Activated T-cell treated with anti-CD3 and anti-CD28 coated beads, Interleukin-2, amount 50 U/mL, for 72 hours (primary cell): ENCODE data around the gene LMF2. TPM values are rescaled to one million over a fixed set of nuclear protein-coding genes. Genes with fewer than 3 reads are reported as not detected.

Experiments
- ATAC-seq, 2 donors: fragments of 150-1000 bp; cut with Tn5 transposase; replicated peaks in 1 of 2; 2 replicates each; pipeline ENCODE4 v1.10.0; 2021; ENCODE audit warnings: moderate library complexity in 2 of 2, mild to moderate bottlenecking in 1 of 2
- DNase-seq, 2 donors: peaks; one replicate each; pipeline ENCODE4 v3.0.0; 2021 to 2022; ENCODE audit warnings: mixed read lengths in 1 of 2
- H3K27ac Mint-ChIP-seq: one replicate; pipeline ENCODE4 v1.8.0; 2022; ENCODE audit warnings: mild to moderate bottlenecking, moderate library complexity, mixed read lengths
- H3K27me3 Mint-ChIP-seq: one replicate; pipeline ENCODE4 v1.8.0; 2022; ENCODE audit warnings: low read depth, mixed read lengths
- H3K36me3 Mint-ChIP-seq, 2 donors: one replicate each; pipeline ENCODE4 v1.8.0; 2022; ENCODE audit warnings: mixed read lengths in 2 of 2, mild to moderate bottlenecking in 1 of 2; ENCODE audit not compliant: insufficient read depth in 2 of 2
- H3K4me1 Mint-ChIP-seq: one replicate; pipeline ENCODE4 v1.8.0; 2022; ENCODE audit warnings: low read depth, mixed read lengths
- H3K4me3 Mint-ChIP-seq, 2 donors: one replicate each; pipeline ENCODE4 v1.8.0; 2022; ENCODE audit warnings: mild to moderate bottlenecking in 2 of 2, mixed read lengths in 2 of 2, moderate library complexity in 2 of 2
- H3K9me3 Mint-ChIP-seq, 2 donors: one replicate each; pipeline ENCODE4 v1.8.0; 2022; ENCODE audit warnings: mixed read lengths in 2 of 2
- total RNA-seq, 2 donors: library from RNA; stranded (reverse); gene quantifications; one replicate each; pipeline ENCODE4 v1.2.3, GENCODE V29; 2022

Gene LMF2
- total RNA-seq, 2 donors from 2014 or later, result 64.8 to 64.9 TPM

- Mint-ChIP-seq H3K4me1 (peaks cover 6% of the 10 kb centered on the region), H3K27ac (no peak overlapping the region), H3K27me3 (no peaks in the 10 kb centered on the region), H3K9me3 (no peaks in the 10 kb centered on the region), H3K4me3 (no peak overlapping the region), H3K36me3 (peaks cover 8 to 15% of the 10 kb centered on the region in 2 donors)
- ATAC-seq (no peak), DNase-seq (no peak)
Observed at GRCh38 chr22:50463188-50463900, 44.2 kb downstream of the LMF2 start.

- no peaks in the 10 kb centered on the region for H3K27me3 Mint-ChIP-seq
- H3K4me1 Mint-ChIP-seq, result peaks cover 5% of the 10 kb centered on the region
- H3K36me3 Mint-ChIP-seq, result peaks cover 8 to 15% of the 10 kb centered on the region in 2 donors
- H3K9me3 Mint-ChIP-seq, result no peaks in the 10 kb centered on the region
- no peak overlapping the region for H3K4me3 Mint-ChIP-seq
- no peak overlapping the region for H3K27ac Mint-ChIP-seq
- ATAC-seq (no peak), DNase-seq (no peak)
Observed at GRCh38 chr22:50461979-50462540, 45.4 kb downstream of the LMF2 start.

- DNase-seq (no peak), ATAC-seq (no peak)
- Mint-ChIP-seq H3K27ac (no peak overlapping the region), H3K27me3 (no peaks in the 10 kb centered on the region), H3K9me3 (no peaks in the 10 kb centered on the region), H3K4me3 (no peak overlapping the region), H3K4me1 (no peaks in the 10 kb centered on the region), H3K36me3 (peaks cover 5 to 12% of the 10 kb centered on the region in 2 donors)
Observed at GRCh38 chr22:50461536-50461935, 46.0 kb downstream of the LMF2 start.

- DNase-seq, result no peak
- ATAC-seq, result no peak
- H3K36me3 Mint-ChIP-seq, result peaks cover 5 to 11% of the 10 kb centered on the region in 2 donors
- H3K27ac Mint-ChIP-seq, result no peak overlapping the region
- no peaks in the 10 kb centered on the region for H3K4me1 Mint-ChIP-seq
- no peak overlapping the region for H3K4me3 Mint-ChIP-seq
- H3K9me3 Mint-ChIP-seq, result no peaks in the 10 kb centered on the region
- H3K27me3 Mint-ChIP-seq, result no peaks in the 10 kb centered on the region
Observed at GRCh38 chr22:50460938-50461337, 46.6 kb downstream of the LMF2 start.

- H3K4me1 Mint-ChIP-seq, result no peaks in the 10 kb centered on the region
- H3K27me3 Mint-ChIP-seq, result no peaks in the 10 kb centered on the region
- ATAC-seq, result no peak
- H3K4me3 Mint-ChIP-seq, result no peak overlapping the region
- no peaks in the 10 kb centered on the region for H3K9me3 Mint-ChIP-seq
- DNase-seq, result no peak
- peaks cover 5 to 11% of the 10 kb centered on the region in 2 donors for H3K36me3 Mint-ChIP-seq
- H3K27ac Mint-ChIP-seq, result no peak overlapping the region
Observed at GRCh38 chr22:50459496-50460140, 47.9 kb downstream of the LMF2 start.

- Mint-ChIP-seq H3K4me1 (no peaks in the 10 kb centered on the region), H3K27ac (no peak overlapping the region), H3K4me3 (no peak overlapping the region), H3K36me3 (peaks cover 5 to 13% of the 10 kb centered on the region in 2 donors), H3K27me3 (no peaks in the 10 kb centered on the region), H3K9me3 (no peaks in the 10 kb centered on the region)
- ATAC-seq, result no peak
- DNase-seq, result no peak
Observed at GRCh38 chr22:50459016-50459415, 48.5 kb downstream of the LMF2 start.

GRCh38 chr22:50456466-50457234, 50.9 kb downstream of the LMF2 start:
- peaks cover 5 to 10% of the 10 kb centered on the region in 2 donors for H3K36me3 Mint-ChIP-seq
- no peaks in the 10 kb centered on the region for H3K27me3 Mint-ChIP-seq
- H3K27ac Mint-ChIP-seq, result no peak overlapping the region
- no peaks in the 10 kb centered on the region for H3K9me3 Mint-ChIP-seq
- H3K4me3 Mint-ChIP-seq, result no peak overlapping the region
- peaks cover 10% of the 10 kb centered on the region for H3K4me1 Mint-ChIP-seq
- ATAC-seq, result peak in 1 of 2 donors; percentile 30
- peak in 1 of 2 donors; percentile 28 for DNase-seq

- Mint-ChIP-seq H3K27me3 (no peaks in the 10 kb centered on the region), H3K36me3 (peaks cover 4 to 12% of the 10 kb centered on the region in 2 donors), H3K9me3 (no peaks in the 10 kb centered on the region), H3K27ac (no peak overlapping the region), H3K4me1 (peaks cover 10% of the 10 kb centered on the region), H3K4me3 (no peak overlapping the region)
- DNase-seq, result no peak
- ATAC-seq, result no peak
Observed at GRCh38 chr22:50456026-50456425, 51.5 kb downstream of the LMF2 start.

- Mint-ChIP-seq H3K4me3 (no peak overlapping the region), H3K36me3 (peaks cover 1 to 14% of the 10 kb centered on the region in 2 donors)
Observed at GRCh38 chr22:50455201-50455600, 52.3 kb downstream of the LMF2 start.

GRCh38 chr22:50454556-50455075, 52.9 kb downstream of the LMF2 start:
- Mint-ChIP-seq H3K9me3 (no peaks in the 10 kb centered on the region), H3K36me3 (peaks cover 1 to 17% of the 10 kb centered on the region in 2 donors), H3K27ac (no peak overlapping the region), H3K27me3 (no peaks in the 10 kb centered on the region), H3K4me3 (no peak overlapping the region), H3K4me1 (peaks cover 10% of the 10 kb centered on the region)
- ATAC-seq (no peak), DNase-seq (no peak)

More at GRCh38 chr22:50455201-50455600, 52.3 kb downstream of the LMF2 start:
- H3K4me1 Mint-ChIP-seq, result peaks cover 10% of the 10 kb centered on the region
- H3K9me3 Mint-ChIP-seq, result no peaks in the 10 kb centered on the region
- H3K27ac Mint-ChIP-seq, result no peak overlapping the region
- ATAC-seq (no peak), DNase-seq (no peak)
- no peaks in the 10 kb centered on the region for H3K27me3 Mint-ChIP-seq
